ENCODE data around the gene MTLN.
"Not testable (repeated sequence)": the region's sequence is repeated elsewhere in the genome, so short reads cannot be mapped to it uniquely, and the experiment has no call there.

GRCh38 chr2:110261910-110262309, 49.6 kb upstream of the MTLN start:
- TF ChIP-seq POLR2A, CTCF, EP300 (IDR thresholded peaks at IDR 0.05): not testable (repeated sequence)
